ENCODE data around the gene SGSM1.

SGSM1 gene

GRCh38 chr22:24975125-24975640 lies 169.2 kb downstream of the SGSM1 start:
- POLR2A ChIA-PET, result no interaction called here
- Histone ChIP-seq H3K4me3 (ENCODE audit: low read depth, low read length) (no peak overlapping the region), H3K4me1 (ENCODE audit: control insufficient read depth, insufficient read depth, low read length) (no peaks in the 10 kb centered on the region), H3K9me3 (ENCODE audit: control insufficient read depth, insufficient read depth, low read depth, low read length) (no peaks in the 10 kb centered on the region), H3K36me3 (ENCODE audit: control insufficient read depth in 2 of 2, insufficient read depth in 1 of 2, low read length in 2 of 2) (peaks cover 0 to 4% of the 10 kb centered on the region in 2 experiments; a peak in 1 of 3 replicates), H3K27ac (ENCODE audit: extremely low read depth, low read depth, low read length) (no peak overlapping the region)
- CTCF ChIA-PET, result interaction anchor here (0.7 kb wide), 1 partner anchor 172 kb away, joined by 3 read pairs; no protein-coding TSS in a partner anchor
- no peak for TF ChIP-seq SCRT2 (tag by site-specific recombination; IDR thresholded peaks at IDR 0.05)
- no peak for TF ChIP-seq ZNF426 (tag by site-specific recombination; IDR thresholded peaks at IDR 0.05)
- TF ChIP-seq ZNF302 (tag by site-specific recombination; IDR thresholded peaks at IDR 0.05; ENCODE audit: low read depth), result no peak
- TF ChIP-seq ZNF433 (tag by site-specific recombination; IDR thresholded peaks at IDR 0.05; ENCODE audit: low read depth), result no peak
- TF ChIP-seq PRDM10 (tag by site-specific recombination; IDR thresholded peaks at IDR 0.05), result 0 out of 2 replicates have a peak, but pooled peaks have one; percentile 34
- no peak for TF ChIP-seq ZNF174 (tag by site-specific recombination; IDR thresholded peaks at IDR 0.05)
- TF ChIP-seq ZNF704 (tag by site-specific recombination; IDR thresholded peaks at IDR 0.05), result no peak
- no peak for TF ChIP-seq ZNF335 (tag by site-specific recombination; conservative IDR thresholded peaks at IDR 0.05)
- TF ChIP-seq ZNF292 (tag by site-specific recombination; IDR thresholded peaks at IDR 0.05; ENCODE audit: borderline replicate concordance, low read depth), result no peak

DNA sequence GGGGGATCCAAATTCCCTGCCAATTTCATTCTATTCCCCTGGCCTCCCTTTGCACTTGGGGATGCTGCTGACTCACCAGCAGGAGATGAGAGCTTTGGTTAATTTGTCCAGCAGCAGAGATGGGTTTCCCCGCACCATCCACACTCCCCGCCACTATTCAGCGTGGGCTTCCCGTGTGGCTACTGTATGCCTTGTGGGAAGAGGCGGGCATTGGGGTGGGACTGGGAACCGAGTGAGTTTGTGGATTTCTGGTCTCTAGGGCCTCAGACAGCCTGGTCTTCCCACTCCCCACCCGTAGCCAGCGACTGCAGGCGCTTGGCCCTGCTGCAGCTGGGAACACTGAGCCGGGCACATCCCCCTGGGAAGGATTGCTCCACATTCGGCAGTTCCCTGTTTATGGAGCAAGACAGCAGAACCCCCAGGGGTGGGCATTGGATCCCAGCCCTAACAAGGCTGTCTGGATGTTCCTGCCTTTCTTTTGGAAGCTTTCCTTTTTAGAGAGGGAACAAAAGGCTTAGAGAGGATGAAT lies 169.9 kb downstream of the SGSM1 start:
- TF ChIP-seq ZNF449 (tag by site-specific recombination; IDR thresholded peaks at IDR 0.05) (peak; percentile 78), ZNF37A (tag by site-specific recombination; IDR thresholded peaks at IDR 0.05) (no peak)
- no peak overlapping the region for H3K4me3 ChIP-seq (ENCODE audit: low read depth, low read length)
- H3K36me3 ChIP-seq (ENCODE audit: control insufficient read depth in 2 of 2, insufficient read depth in 1 of 2, low read length in 2 of 2), result peaks cover 0 to 4% of the 10 kb centered on the region in 2 experiments; a peak in 1 of 3 replicates
- ChIA-PET CTCF (interaction anchor here (0.7 kb wide), 1 partner anchor 172 kb away, joined by 3 read pairs; no protein-coding TSS in a partner anchor), POLR2A (no interaction called here)
- no peaks in the 10 kb centered on the region for H3K9me3 ChIP-seq (ENCODE audit: control insufficient read depth, insufficient read depth, low read depth, low read length)
- H3K4me1 ChIP-seq (ENCODE audit: control insufficient read depth, insufficient read depth, low read length), result no peaks in the 10 kb centered on the region
- no peak overlapping the region for H3K27ac ChIP-seq (ENCODE audit: extremely low read depth, low read depth, low read length)

GRCh38 chr22:24976442-24977218 lies 170.6 kb downstream of the SGSM1 start:
- H3K4me1 ChIP-seq (ENCODE audit: control insufficient read depth, insufficient read depth, low read length), result no peaks in the 10 kb centered on the region
- H3K27ac ChIP-seq (ENCODE audit: extremely low read depth, low read depth, low read length), result no peak overlapping the region
- ChIA-PET CTCF (no interaction called here), POLR2A (no interaction called here)
- no peak overlapping the region for H3K4me3 ChIP-seq (ENCODE audit: low read depth, low read length)
- TF ChIP-seq ZBTB20 (tag by site-specific recombination; IDR thresholded peaks at IDR 0.05), result no peak
- peak; percentile 93 for TF ChIP-seq ZIC2 (tag by site-specific recombination; IDR thresholded peaks at IDR 0.05)
- TF ChIP-seq GLIS2 (tag by site-specific recombination; IDR thresholded peaks at IDR 0.05), result 0 out of 2 replicates have a peak, but pooled peaks have one; percentile 44
- TF ChIP-seq ZBTB11 (tag by site-specific recombination; conservative IDR thresholded peaks at IDR 0.05; ENCODE audit: low read depth), result no peak
- TF ChIP-seq ZNF76 (tag by site-specific recombination; IDR thresholded peaks at IDR 0.05; ENCODE audit: borderline replicate concordance, low read depth), result no peak
- peak; percentile 63 for TF ChIP-seq GLIS1 (tag by site-specific recombination; IDR thresholded peaks at IDR 0.05)
- H3K36me3 ChIP-seq (ENCODE audit: control insufficient read depth in 2 of 2, insufficient read depth in 1 of 2, low read length in 2 of 2), result peaks cover 0 to 4% of the 10 kb centered on the region in 2 experiments; a peak in 1 of 3 replicates
- H3K9me3 ChIP-seq (ENCODE audit: control insufficient read depth, insufficient read depth, low read depth, low read length), result no peaks in the 10 kb centered on the region
